ENCODE measurements around the gene XXYLT1.
"Not testable (repeated sequence)": the region's sequence is repeated elsewhere in the genome, so short reads cannot be mapped to it uniquely, and the experiment has no call there.

Gene XXYLT1

GRCh38 chr3:195270817-195271409 lies at the start of gene XXYLT1:
XXYLT1 (minus strand) TSS chr3:195271159; CDS start chr3:195271058, 101 bp downstream.
- peak; percentile 81 for DNase-seq (ENCODE audit: low read depth)

- no peak for DNase-seq (ENCODE audit: low read depth)
Measured at GRCh38 chr3:195319060-195319459, 48.1 kb upstream of the XXYLT1 start.

- no peak for DNase-seq (ENCODE audit: low read depth)
Measured at GRCh38 chr3:195312714-195313113, 41.8 kb upstream of the XXYLT1 start.

GRCh38 chr3:195307711-195308110 lies 36.8 kb upstream of the XXYLT1 start:
- no peak for DNase-seq (ENCODE audit: low read depth)

GRCh38 chr3:195306369-195306768 lies 35.4 kb upstream of the XXYLT1 start:
- no peak for DNase-seq (ENCODE audit: low read depth)

- no peak for DNase-seq (ENCODE audit: low read depth)
Measured at GRCh38 chr3:195302431-195302830, 31.5 kb upstream of the XXYLT1 start.

GRCh38 chr3:195297446-195297845 lies 26.5 kb upstream of the XXYLT1 start:
- DNase-seq (ENCODE audit: low read depth): no peak

GRCh38 chr3:195296662-195297061 lies 25.7 kb upstream of the XXYLT1 start:
- DNase-seq (ENCODE audit: low read depth): no peak

- no peak for DNase-seq (ENCODE audit: low read depth)
Measured at GRCh38 chr3:195291121-195291520, 20.2 kb upstream of the XXYLT1 start.

GRCh38 chr3:195290643-195291042 lies 19.7 kb upstream of the XXYLT1 start:
- not testable (repeated sequence) for DNase-seq (ENCODE audit: low read depth)

GRCh38 chr3:195286115-195286872 lies 15.3 kb upstream of the XXYLT1 start:
- DNase-seq (ENCODE audit: low read depth): no peak

- DNase-seq (ENCODE audit: low read depth): no peak
Measured at GRCh38 chr3:195285372-195285771, 14.4 kb upstream of the XXYLT1 start.

GRCh38 chr3:195284842-195285241 lies 13.9 kb upstream of the XXYLT1 start:
- no peak for DNase-seq (ENCODE audit: low read depth)

- no peak for DNase-seq (ENCODE audit: low read depth)
Measured at GRCh38 chr3:195282961-195283360, 12.0 kb upstream of the XXYLT1 start.

- DNase-seq (ENCODE audit: low read depth): no peak
Measured at GRCh38 chr3:195274259-195274966, 3.5 kb upstream of the XXYLT1 start.

- peak; percentile 76 for DNase-seq (ENCODE audit: low read depth)
Measured at GRCh38 chr3:195271410-195272243, 668 bp upstream of the XXYLT1 start.

GRCh38 chr3:195270079-195270816 lies 711 bp downstream of the XXYLT1 start:
- DNase-seq (ENCODE audit: low read depth): peak; percentile 25

- no peak for DNase-seq (ENCODE audit: low read depth)
Measured at GRCh38 chr3:195269375-195270078, 1.4 kb downstream of the XXYLT1 start.

GRCh38 chr3:195268576-195269309 lies 2.2 kb downstream of the XXYLT1 start:
- no peak for DNase-seq (ENCODE audit: low read depth)

- DNase-seq (ENCODE audit: low read depth): no peak
Measured at GRCh38 chr3:195267096-195267495, 3.9 kb downstream of the XXYLT1 start.
